ENCODE measurements around the gene KLHDC4. TPM values are rescaled to one million over a fixed set of nuclear protein-coding genes. Genes with fewer than 3 reads are reported as not detected.

The KLHDC4 gene
- total and polyA plus RNA-seq, 2 of the 4 experiments (the other 2 are of a cell fraction) = 13.6 to 19.0 TPM

GRCh38 chr16:87705771-87706277 lies 60.0 kb downstream of the KLHDC4 start:
- no peak overlapping the region for H4K5ac ChIP-seq (ENCODE audit: low read depth, low read length)
- WGBS, 2 experiments (ENCODE audit: extremely low coverage in 2 of 2, insufficient read length in 1 of 2) = 60% methylated on average over 1 of the region's 31 CpGs; no CpG with 5 or more reads in 1 of the 2 experiments
- H3K4me3 ChIP-seq (ENCODE audit: insufficient read depth, low read depth, low read length) = no peak overlapping the region
- H3K79me1 ChIP-seq (ENCODE audit: low read depth in 1 of 2, low read length in 2 of 2) = no peaks in the 10 kb centered on the region
- ChIA-PET CTCF (no interaction called here), POLR2A (ENCODE audit: unreplicated experiment) (no interaction called here)
- no peak overlapping the region for H3K18ac ChIP-seq (ENCODE audit: low read depth, low read length)
- H3K27me3 ChIP-seq (ENCODE audit: control insufficient read depth, insufficient read depth, low read length) = no peaks in the 10 kb centered on the region
- no peak overlapping the region for H3K4ac ChIP-seq (ENCODE audit: low read depth, low read length)
- no peak overlapping the region for H4K91ac ChIP-seq (ENCODE audit: insufficient read depth, low read depth, low read length)
- H2AK9ac ChIP-seq (replicated peaks; ENCODE audit: low read depth, low read length, poor library complexity) = no peak overlapping the region
- dilution Hi-C loops (cut with HindIII; ENCODE audit: low sequenced_read_pairs, unreplicated experiment) (no loop called here), intact Hi-C loops (cut with micrococcal nuclease) (no loop called here), in situ Hi-C loops (cut with MboI; ENCODE audit: low sequenced_read_pairs) (no loop called here)
- no peak for TF ChIP-seq MAFK (IDR thresholded peaks at IDR 0.05; ENCODE audit: low read depth, low read length)
- TF ChIP-seq, protein P1, sequence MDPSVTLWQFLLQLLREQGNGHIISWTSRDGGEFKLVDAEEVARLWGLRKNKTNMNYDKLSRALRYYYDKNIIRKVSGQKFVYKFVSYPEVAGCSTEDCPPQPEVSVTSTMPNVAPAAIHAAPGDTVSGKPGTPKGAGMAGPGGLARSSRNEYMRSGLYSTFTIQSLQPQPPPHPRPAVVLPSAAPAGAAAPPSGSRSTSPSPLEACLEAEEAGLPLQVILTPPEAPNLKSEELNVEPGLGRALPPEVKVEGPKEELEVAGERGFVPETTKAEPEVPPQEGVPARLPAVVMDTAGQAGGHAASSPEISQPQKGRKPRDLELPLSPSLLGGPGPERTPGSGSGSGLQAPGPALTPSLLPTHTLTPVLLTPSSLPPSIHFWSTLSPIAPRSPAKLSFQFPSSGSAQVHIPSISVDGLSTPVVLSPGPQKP (IDR thresholded peaks at IDR 0.05; ENCODE audit: borderline replicate concordance, low read depth, low read length) = no peak
- H4K20me1 ChIP-seq (ENCODE audit: insufficient read depth, low read length) = no peaks in the 10 kb centered on the region; the same call in 1 of the 2 replicates
- H2BK20ac ChIP-seq (ENCODE audit: low read depth, low read length) = no peak overlapping the region
- H3K4me2 ChIP-seq (ENCODE audit: low read depth, low read length) = no peak overlapping the region
- no peak overlapping the region for H2BK15ac ChIP-seq (ENCODE audit: low read depth, low read length)
- H3K27ac ChIP-seq (ENCODE audit: insufficient read depth, low read length) = no peak overlapping the region
- no peak overlapping the region for H3K56ac ChIP-seq (ENCODE audit: extremely low read depth, insufficient read depth, low read length)
- ATAC-seq (ENCODE audit: low read depth) (no peak), DNase-seq (no peak)
- H2AFZ ChIP-seq (replicated peaks; ENCODE audit: low read length, poor library complexity) = no peak overlapping the region
- no peak overlapping the region for H2BK5ac ChIP-seq (ENCODE audit: low read depth, low read length, poor library complexity, severe bottlenecking)
- no peak overlapping the region for H3K23ac ChIP-seq (ENCODE audit: low read depth, low read length)
- peaks cover 22% of the 10 kb centered on the region for H3K36me3 ChIP-seq (ENCODE audit: control insufficient read depth, insufficient read depth, low read length)
- H2AK5ac ChIP-seq (ENCODE audit: low read depth, low read length) = no peak overlapping the region
- no peak overlapping the region for H4K8ac ChIP-seq (ENCODE audit: low read depth in 2 of 2, low read length in 2 of 2)
- H3K9ac ChIP-seq (ENCODE audit: low read depth, low read length) = no peak overlapping the region
- no TSS peak for BruUV-seq (replicated peaks)
- H3K4me1 ChIP-seq (ENCODE audit: control insufficient read depth, insufficient read depth, low read length) = no peaks in the 10 kb centered on the region
- H2BK120ac ChIP-seq (ENCODE audit: low read depth, low read length) = no peak overlapping the region
- no peaks in the 10 kb centered on the region for H3K9me3 ChIP-seq (ENCODE audit: control insufficient read depth, insufficient read depth, low read length)
- no peaks in the 10 kb centered on the region for H3K9me1 ChIP-seq (ENCODE audit: insufficient read depth, low read length)
- H3K14ac ChIP-seq (replicated peaks; ENCODE audit: low read depth, low read length) = no peak overlapping the region

All from IMR-90 (cell line).